Tibial nerve (tissue), 4 donors: ENCODE data around the gene CYP27A1.

Experiments
- EP300 ChIP-seq, 2 donors: sonication (generic); formaldehyde crosslinking; IDR thresholded peaks; one replicate each; pipeline ENCODE4 v1.6.1; 2017; ENCODE audit warnings: antibody characterized with exemption in 2 of 2, mild to moderate bottlenecking in 1 of 2
- POLR2A ChIP-seq, 2 donors: fragments of 450-650 bp; IDR thresholded peaks; one replicate each; pipeline ENCODE4 v1.6.1; 2017; ENCODE audit warnings: antibody characterized with exemption in 2 of 2, mild to moderate bottlenecking in 2 of 2, moderate library complexity in 2 of 2
- TF ChIP-seq, protein P1 (sequence below), 5 experiments: fragments of 200-600 bp in 3 of 5; fragments of 450-650 bp in 2 of 5; sonication (generic) in 3 of 5; IDR thresholded peaks; one replicate each; pipeline ENCODE4 v1.5.1; 2016 to 2019; ENCODE audit warnings: antibody characterized with exemption in 5 of 5, mild to moderate bottlenecking in 3 of 5, moderate library complexity in 2 of 5

DNA sequence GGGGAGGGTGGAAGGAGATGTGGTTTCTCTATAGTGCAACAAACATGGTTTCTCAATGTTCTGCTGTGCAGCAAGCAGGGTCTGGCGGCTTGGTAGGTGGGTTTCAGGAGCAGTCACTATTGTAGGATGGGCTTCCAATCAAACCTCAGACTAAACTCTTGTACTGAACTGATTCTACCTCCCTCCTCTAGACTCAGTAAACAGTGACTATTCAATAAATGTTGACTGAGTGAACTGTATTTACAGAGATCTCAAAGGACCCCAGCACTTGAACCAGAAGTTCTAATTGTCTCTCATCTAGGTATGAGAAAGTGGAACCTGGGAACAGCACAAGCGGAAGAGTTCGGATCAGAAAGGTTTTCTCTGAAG lies 26.8 kb upstream of the CYP27A1 start:
- TF ChIP-seq, protein P1, sequence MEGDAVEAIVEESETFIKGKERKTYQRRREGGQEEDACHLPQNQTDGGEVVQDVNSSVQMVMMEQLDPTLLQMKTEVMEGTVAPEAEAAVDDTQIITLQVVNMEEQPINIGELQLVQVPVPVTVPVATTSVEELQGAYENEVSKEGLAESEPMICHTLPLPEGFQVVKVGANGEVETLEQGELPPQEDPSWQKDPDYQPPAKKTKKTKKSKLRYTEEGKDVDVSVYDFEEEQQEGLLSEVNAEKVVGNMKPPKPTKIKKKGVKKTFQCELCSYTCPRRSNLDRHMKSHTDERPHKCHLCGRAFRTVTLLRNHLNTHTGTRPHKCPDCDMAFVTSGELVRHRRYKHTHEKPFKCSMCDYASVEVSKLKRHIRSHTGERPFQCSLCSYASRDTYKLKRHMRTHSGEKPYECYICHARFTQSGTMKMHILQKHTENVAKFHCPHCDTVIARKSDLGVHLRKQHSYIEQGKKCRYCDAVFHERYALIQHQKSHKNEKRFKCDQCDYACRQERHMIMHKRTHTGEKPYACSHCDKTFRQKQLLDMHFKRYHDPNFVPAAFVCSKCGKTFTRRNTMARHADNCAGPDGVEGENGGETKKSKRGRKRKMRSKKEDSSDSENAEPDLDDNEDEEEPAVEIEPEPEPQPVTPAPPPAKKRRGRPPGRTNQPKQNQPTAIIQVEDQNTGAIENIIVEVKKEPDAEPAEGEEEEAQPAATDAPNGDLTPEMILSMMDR (IDR thresholded peaks at IDR 0.05), result no peak
- TF ChIP-seq POLR2A (IDR thresholded peaks at IDR 0.05) (no peak), EP300 (IDR thresholded peaks at IDR 0.05) (no peak)
